Suprapubic skin (tissue), 4 donors: ENCODE measurements around the gene ATRN. TPM values are rescaled to one million over a fixed set of nuclear protein-coding genes. Genes with fewer than 3 reads are reported as not detected.

ENCODE experiments used
- DNase-seq, 2 donors: peaks; one replicate each; pipeline ENCODE4 v3.0.0-alpha.2; 2019; ENCODE audit warnings: low spot score in 2 of 2
- H3K27ac ChIP-seq: fragments of 200-600 bp; sonication (generic); one replicate; pipeline ENCODE4 v1.5.1; 2019
- H3K27me3 ChIP-seq: fragments of 200-600 bp; sonication (generic); one replicate; pipeline ENCODE4 v1.5.1; 2019
- H3K36me3 ChIP-seq: fragments of 200-600 bp; sonication (generic); one replicate; pipeline ENCODE4 v1.5.1; 2019
- H3K4me1 ChIP-seq: fragments of 200-600 bp; sonication (generic); one replicate; pipeline ENCODE4 v1.5.1; 2019
- H3K4me3 ChIP-seq: fragments of 200-600 bp; sonication (generic); one replicate; pipeline ENCODE4 v1.5.1; 2019; ENCODE audit warnings: mild to moderate bottlenecking
- H3K9me3 ChIP-seq: fragments of 200-600 bp; sonication (generic); one replicate; pipeline ENCODE4 v1.5.1; 2019
- CTCF ChIP-seq, 2 donors: fragments of 200-600 bp in 1 of 2; fragments of 450-650 bp in 1 of 2; sonication (generic) in 1 of 2; IDR thresholded peaks; one replicate each; pipeline ENCODE4 v1.5.1; 2016 to 2019; ENCODE audit warnings: antibody characterized with exemption in 2 of 2, mild to moderate bottlenecking in 1 of 2, moderate library complexity in 1 of 2
- EP300 ChIP-seq: sonication (generic); formaldehyde crosslinking; IDR thresholded peaks from one replicate; pipeline ENCODE4 v1.6.1; 2017; ENCODE audit warnings: antibody characterized with exemption
- POLR2A ChIP-seq, 2 donors: fragments of 450-650 bp; IDR thresholded peaks; one replicate each; pipeline ENCODE4 v1.6.1; 2017; ENCODE audit warnings: antibody characterized with exemption in 2 of 2, mild to moderate bottlenecking in 2 of 2, moderate library complexity in 2 of 2
- POLR2AphosphoS5 ChIP-seq, 3 donors: sonication (generic); formaldehyde crosslinking; IDR thresholded peaks; one replicate each; pipeline ENCODE4 v1.6.1; 2017; ENCODE audit warnings: antibody characterized with exemption in 3 of 3
- WGBS: methylation state at CpG from one replicate; pipeline ENCODE4 v1.1.5; 2018; 5-methylcytosine and 5-hydroxymethylcytosine counted together
- total RNA-seq, 4 donors: library from RNA; depleted of rRNA; stranded (reverse); fragments of >200 nt; gene quantifications; one replicate each; pipeline ENCODE4 v1.1.0, GENCODE V29; 2016

ATRN gene
- total RNA-seq, 4 donors from 2014 or later: 23.3 to 39.1 (median 28.3) TPM

DNA sequence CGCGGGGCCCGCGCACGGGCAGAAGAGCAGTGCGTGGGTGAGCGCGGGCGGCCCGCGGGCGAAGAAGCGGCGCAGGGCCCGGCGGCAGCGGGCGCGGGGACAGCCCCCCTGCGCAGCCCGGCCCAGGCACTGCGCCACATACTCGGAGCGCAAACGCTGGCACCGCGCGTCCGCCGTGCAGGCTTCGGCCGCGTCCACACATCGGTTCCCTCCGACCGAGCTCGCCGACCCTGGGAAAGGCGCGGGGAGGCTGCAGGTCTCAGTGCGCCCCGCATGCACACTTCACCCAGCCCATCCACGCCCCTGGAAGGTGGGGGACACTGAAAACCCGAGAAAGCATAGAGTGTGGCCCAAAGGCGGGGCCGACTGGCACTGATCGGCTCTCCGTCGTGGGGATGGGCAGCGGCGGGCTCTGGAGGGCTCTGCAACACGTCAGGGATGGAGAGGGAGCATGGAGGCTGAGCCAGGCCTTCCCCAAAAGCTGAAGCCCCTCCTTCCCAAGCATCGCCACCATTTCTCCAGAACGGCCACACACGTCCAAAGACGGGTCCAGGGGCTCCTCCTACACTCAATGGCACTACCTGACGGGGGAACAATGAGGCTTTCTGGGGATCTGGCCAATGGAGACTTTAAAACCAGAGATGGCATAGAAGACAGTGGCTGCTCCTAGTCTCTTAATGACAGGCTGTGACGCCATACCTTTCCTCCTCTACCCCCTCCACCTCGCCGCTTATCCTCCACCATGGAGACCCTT, 190.4 kb downstream of the ATRN start:
- Histone ChIP-seq H3K4me1 (peaks cover 12% of the 10 kb centered on the region), H3K27ac (no peak overlapping the region), H3K4me3 (peak overlapping the region; percentile 39), H3K27me3 (peaks cover 58% of the 10 kb centered on the region), H3K36me3 (no peaks in the 10 kb centered on the region), H3K9me3 (no peaks in the 10 kb centered on the region)
- TF ChIP-seq POLR2A (IDR thresholded peaks at IDR 0.05) (no peak), POLR2AphosphoS5 (IDR thresholded peaks at IDR 0.05) (no peak), CTCF (IDR thresholded peaks at IDR 0.05) (no peak), EP300 (no peak)
- DNase-seq: peak in 1 of 2 donors; percentile 48
- WGBS: 42% methylated on average over 13 of the region's 60 CpGs

DNA sequence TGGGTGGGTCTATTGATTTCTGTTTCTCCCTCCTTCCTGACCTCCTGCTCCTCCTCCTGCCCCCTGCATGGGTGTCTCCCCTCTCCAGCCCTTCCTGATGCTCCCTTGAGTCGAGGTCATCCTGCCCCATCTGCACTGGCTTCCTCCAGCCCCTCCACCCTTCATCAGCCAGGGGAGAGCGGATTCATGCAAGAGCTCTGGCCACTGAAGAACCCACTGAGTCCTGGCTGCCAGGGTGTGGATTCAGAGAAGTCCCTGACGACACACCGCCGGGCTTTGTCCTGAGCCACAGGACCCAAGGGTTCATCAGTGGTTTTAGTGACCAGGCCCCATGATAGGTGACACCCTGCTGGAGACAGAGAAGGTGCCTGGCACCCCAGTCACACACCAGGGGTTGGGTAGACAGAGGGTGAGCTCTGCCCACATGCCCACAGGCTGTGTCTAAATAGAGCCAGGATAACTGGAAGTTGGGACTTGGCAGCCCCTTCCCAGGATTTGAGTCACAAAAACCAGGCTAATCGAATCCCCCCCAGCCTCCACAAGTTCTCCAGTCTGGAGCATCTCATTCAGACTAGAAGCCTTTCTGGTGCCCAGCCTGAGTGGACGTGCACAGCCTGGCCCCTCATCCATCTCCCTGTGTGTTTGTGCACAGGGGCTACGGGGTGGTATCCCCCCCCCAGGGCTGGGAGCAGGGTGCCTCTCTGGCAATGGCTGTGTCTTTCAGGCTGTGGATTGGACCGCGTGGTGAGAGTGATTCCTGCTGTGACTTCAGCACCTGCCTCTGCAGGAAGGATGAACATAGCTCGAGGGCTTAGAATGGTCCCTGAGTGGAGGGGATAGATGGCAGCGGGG, 191.2 kb downstream of the ATRN start:
- H3K4me1 ChIP-seq: peaks cover 15% of the 10 kb centered on the region
- H3K36me3 ChIP-seq: no peaks in the 10 kb centered on the region
- H3K27ac ChIP-seq: no peak overlapping the region
- H3K4me3 ChIP-seq: no peak overlapping the region
- H3K9me3 ChIP-seq: no peaks in the 10 kb centered on the region
- WGBS: 66% methylated on average over 5 of the region's 12 CpGs
- TF ChIP-seq CTCF (IDR thresholded peaks at IDR 0.05) (no peak), POLR2AphosphoS5 (IDR thresholded peaks at IDR 0.05) (no peak)
- H3K27me3 ChIP-seq: peaks cover 58% of the 10 kb centered on the region
- peak; percentile 46 to 56 for DNase-seq

DNA sequence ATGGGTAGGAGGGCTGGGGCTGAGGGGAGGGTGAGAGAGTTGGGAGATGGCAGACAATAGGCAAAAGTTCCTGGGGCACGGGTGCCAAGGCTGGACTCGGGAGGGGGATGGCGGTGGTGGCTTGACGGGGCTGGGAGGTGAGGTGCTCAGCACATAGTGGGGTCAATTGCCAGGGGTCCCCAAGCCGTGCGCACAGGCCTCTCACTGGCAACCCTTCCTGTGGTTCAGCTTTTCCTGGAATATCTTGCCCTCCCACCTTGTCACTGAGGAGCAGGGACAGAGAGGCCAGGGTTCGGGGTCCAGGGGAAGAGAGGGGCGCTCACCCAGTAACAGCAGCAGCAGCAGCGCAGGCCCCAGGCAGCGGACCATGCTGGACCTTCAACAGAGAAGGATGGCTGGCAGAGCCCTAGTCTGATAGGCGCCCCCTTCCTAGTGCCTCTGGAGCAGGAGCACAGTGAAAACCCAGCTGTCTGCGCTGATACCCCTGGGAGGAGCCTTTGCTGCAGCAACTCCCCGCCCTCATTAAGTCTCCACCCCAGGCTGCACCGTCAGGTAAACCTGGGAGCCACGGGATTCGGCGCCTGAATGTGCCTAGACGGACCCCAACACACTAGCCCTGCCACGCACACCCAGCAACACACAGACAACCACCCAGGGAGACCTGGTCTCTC, 192.3 kb downstream of the ATRN start, which contains the start of gene GFRA4:
GFRA4 (minus strand) TSS at position 369 of the 671 bp plus-strand sequence; CDS start at position 369, 0 bp downstream.
- no peak for TF ChIP-seq POLR2AphosphoS5 (IDR thresholded peaks at IDR 0.05)
- TF ChIP-seq EP300: no peak
- TF ChIP-seq CTCF (IDR thresholded peaks at IDR 0.05): no peak
- no peak for TF ChIP-seq POLR2A (IDR thresholded peaks at IDR 0.05)
- 77% methylated on average over 15 of the region's 19 CpGs for WGBS
- Histone ChIP-seq H3K36me3 (no peaks in the 10 kb centered on the region), H3K4me1 (peaks cover 15% of the 10 kb centered on the region), H3K27me3 (peaks cover 51% of the 10 kb centered on the region), H3K27ac (no peak within 1 kb of the TSS), H3K9me3 (no peaks in the 10 kb centered on the region), H3K4me3 (no peak within 1 kb of the TSS)
- peak; percentile 55 to 77 for DNase-seq

GRCh38 chr20:3663858-3664257, 193.0 kb downstream of the ATRN start:
- H3K36me3 ChIP-seq: peaks cover 3% of the 10 kb centered on the region
- H3K27ac ChIP-seq: no peak overlapping the region
- H3K4me3 ChIP-seq: no peak overlapping the region
- peaks cover 44% of the 10 kb centered on the region for H3K27me3 ChIP-seq
- DNase-seq: no peak
- no peaks in the 10 kb centered on the region for H3K9me3 ChIP-seq
- WGBS: 83% methylated on average over 2 of the region's 2 CpGs
- TF ChIP-seq POLR2AphosphoS5 (IDR thresholded peaks at IDR 0.05) (no peak), POLR2A (IDR thresholded peaks at IDR 0.05) (no peak), CTCF (IDR thresholded peaks at IDR 0.05) (no peak), EP300 (no peak)
- H3K4me1 ChIP-seq: peaks cover 15% of the 10 kb centered on the region
